Measurements from ENCODE around the gene RPP21.
A peak's percentile ranks its signal among the peaks of the same experiment; 100 is the strongest.

DNA sequence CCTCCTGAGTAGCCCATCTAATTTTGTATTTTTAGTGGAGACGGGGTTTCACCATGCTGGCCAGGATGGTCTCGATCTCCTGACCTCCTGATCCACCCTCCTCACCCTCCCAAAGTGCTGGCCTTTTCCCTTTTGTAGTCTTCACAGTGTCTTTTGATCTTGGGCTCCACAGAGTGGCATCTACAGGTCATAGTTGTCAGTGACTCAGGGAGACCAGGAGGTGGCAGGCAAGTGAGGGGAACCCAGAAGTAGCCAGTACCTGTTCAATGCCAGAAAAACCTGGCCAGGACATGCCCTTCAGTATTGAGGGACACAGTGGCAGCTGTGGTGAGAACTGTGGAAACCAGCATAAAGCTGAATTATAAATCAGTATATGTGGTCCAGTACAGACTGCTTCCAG lies 19.6 kb downstream of the RPP21 start:
- TF ChIP-seq, protein P1, sequence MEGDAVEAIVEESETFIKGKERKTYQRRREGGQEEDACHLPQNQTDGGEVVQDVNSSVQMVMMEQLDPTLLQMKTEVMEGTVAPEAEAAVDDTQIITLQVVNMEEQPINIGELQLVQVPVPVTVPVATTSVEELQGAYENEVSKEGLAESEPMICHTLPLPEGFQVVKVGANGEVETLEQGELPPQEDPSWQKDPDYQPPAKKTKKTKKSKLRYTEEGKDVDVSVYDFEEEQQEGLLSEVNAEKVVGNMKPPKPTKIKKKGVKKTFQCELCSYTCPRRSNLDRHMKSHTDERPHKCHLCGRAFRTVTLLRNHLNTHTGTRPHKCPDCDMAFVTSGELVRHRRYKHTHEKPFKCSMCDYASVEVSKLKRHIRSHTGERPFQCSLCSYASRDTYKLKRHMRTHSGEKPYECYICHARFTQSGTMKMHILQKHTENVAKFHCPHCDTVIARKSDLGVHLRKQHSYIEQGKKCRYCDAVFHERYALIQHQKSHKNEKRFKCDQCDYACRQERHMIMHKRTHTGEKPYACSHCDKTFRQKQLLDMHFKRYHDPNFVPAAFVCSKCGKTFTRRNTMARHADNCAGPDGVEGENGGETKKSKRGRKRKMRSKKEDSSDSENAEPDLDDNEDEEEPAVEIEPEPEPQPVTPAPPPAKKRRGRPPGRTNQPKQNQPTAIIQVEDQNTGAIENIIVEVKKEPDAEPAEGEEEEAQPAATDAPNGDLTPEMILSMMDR (IDR thresholded peaks at IDR 0.05), result peak in 1 of 6 experiments; percentile 19
- no peak for TF ChIP-seq POLR2A (IDR thresholded peaks at IDR 0.05)
